H1 (cell line): Measurements from ENCODE around the gene PEAK1. TPM values are rescaled to one million over a fixed set of nuclear protein-coding genes. Genes with fewer than 3 reads are reported as not detected.

Experiments used
- JUND ChIP-seq: IDR thresholded peaks from 2 replicates; pipeline ENCODE4 v1.6.1; 2011; ENCODE audit warnings: mild to moderate bottlenecking, improper control_type of control experiment, low read length
- polyA plus RNA-seq, 7 experiments: library from polyadenylated mRNA; depleted of rRNA in 3 of 7; stranded (reverse) in 5 of 7; unstranded in 2 of 7; fragments of >200 nt in 5 of 7; fragments of 200-250 nt in 2 of 7; gene quantifications; 1 replicate in 5 of 7; 2 replicates in 1 of 7; 4 replicates in 1 of 7; pipeline versions ENCODE4 v1.2.1 to v1.2.3, GENCODE V29; 2011 to 2013; ENCODE audit warnings: missing spikeins in 2 of 7, mixed read lengths in 2 of 7
- total RNA-seq: library from RNA; stranded (reverse); fragmentation: NEBNext Ultra II Directional; extraction: Animal tissue kit (Norgen Biotek cat#: 25700); gene quantifications from 2 replicates; pipeline ENCODE4 v1.2.1, GENCODE V29; 2021

The PEAK1 gene
- total and polyA plus RNA-seq, 2 of the 8 experiments (the other 6 are each of a cell fraction or from before 2014, with no cell fraction given): 8.8 to 44.8 TPM

GRCh38 chr15:77119446-77119845, 300.5 kb downstream of the PEAK1 start (continued):
- TF ChIP-seq JUND: no peak
